ENCODE measurements around the gene DLGAP1.

Gene DLGAP1

DNA sequence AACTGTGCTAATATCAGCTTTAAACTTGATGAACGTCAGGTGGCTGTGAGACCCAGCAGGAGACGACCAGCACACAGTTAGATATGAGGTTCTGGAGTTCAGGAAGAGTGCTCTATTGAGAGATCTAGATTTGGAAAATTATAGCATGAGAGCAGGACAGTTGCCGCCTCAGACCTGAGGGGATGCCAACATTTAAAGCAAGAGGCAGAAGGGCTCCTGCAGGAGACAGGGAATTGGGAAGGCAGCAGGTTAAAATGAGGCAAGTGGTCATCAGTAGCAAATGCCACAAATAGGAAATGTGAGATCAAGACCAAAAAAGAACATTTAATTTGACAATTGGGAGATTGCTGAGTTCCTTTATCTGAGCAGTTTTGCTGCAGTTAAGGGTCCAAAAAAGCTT, 533.3 kb downstream of the DLGAP1 start:
- no peak for DNase-seq (ENCODE audit: low read depth)
- H3K4me3 ChIP-seq (ENCODE audit: low read depth, low read length): no peak overlapping the region
- TF ChIP-seq MAX (IDR thresholded peaks at IDR 0.05; ENCODE audit: low read depth, low read length): no peak
- TF ChIP-seq, protein P1, sequence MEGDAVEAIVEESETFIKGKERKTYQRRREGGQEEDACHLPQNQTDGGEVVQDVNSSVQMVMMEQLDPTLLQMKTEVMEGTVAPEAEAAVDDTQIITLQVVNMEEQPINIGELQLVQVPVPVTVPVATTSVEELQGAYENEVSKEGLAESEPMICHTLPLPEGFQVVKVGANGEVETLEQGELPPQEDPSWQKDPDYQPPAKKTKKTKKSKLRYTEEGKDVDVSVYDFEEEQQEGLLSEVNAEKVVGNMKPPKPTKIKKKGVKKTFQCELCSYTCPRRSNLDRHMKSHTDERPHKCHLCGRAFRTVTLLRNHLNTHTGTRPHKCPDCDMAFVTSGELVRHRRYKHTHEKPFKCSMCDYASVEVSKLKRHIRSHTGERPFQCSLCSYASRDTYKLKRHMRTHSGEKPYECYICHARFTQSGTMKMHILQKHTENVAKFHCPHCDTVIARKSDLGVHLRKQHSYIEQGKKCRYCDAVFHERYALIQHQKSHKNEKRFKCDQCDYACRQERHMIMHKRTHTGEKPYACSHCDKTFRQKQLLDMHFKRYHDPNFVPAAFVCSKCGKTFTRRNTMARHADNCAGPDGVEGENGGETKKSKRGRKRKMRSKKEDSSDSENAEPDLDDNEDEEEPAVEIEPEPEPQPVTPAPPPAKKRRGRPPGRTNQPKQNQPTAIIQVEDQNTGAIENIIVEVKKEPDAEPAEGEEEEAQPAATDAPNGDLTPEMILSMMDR (IDR thresholded peaks at IDR 0.05; ENCODE audit: low read depth, low read length): no peak
- TF ChIP-seq POLR2A (IDR thresholded peaks at IDR 0.05; ENCODE audit: extremely low read depth, insufficient read length): no peak

DNA sequence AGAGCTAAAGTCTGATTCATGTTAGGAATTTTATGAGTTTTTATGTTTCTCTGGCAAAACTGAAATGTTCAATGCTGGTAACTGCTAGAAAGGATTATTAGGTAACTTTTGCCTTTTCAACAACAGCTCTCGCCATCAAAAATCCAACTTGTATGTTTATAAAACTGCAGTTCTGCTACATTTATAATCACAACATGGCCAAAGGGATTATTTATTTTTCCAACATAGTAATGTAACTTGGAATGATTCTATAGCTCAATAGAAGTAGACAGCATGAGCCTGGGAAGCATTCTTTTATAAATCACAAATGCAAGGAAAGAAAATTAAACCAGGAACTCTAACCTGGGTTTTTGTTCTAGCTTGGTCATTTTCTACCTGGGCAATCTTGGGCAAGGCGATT, 534.3 kb downstream of the DLGAP1 start:
- TF ChIP-seq, protein P1 (IDR thresholded peaks at IDR 0.05; ENCODE audit: low read depth, low read length): no peak
- TF ChIP-seq MYC (IDR thresholded peaks at IDR 0.05; ENCODE audit: low read depth, low read length) (no peak), POLR2A (IDR thresholded peaks at IDR 0.05; ENCODE audit: extremely low read depth, insufficient read length) (no peak), MAX (IDR thresholded peaks at IDR 0.05; ENCODE audit: low read depth, low read length) (no peak)
- H3K4me3 ChIP-seq (ENCODE audit: low read depth, low read length): no peak overlapping the region
- no peak for DNase-seq (ENCODE audit: low read depth)

DNA sequence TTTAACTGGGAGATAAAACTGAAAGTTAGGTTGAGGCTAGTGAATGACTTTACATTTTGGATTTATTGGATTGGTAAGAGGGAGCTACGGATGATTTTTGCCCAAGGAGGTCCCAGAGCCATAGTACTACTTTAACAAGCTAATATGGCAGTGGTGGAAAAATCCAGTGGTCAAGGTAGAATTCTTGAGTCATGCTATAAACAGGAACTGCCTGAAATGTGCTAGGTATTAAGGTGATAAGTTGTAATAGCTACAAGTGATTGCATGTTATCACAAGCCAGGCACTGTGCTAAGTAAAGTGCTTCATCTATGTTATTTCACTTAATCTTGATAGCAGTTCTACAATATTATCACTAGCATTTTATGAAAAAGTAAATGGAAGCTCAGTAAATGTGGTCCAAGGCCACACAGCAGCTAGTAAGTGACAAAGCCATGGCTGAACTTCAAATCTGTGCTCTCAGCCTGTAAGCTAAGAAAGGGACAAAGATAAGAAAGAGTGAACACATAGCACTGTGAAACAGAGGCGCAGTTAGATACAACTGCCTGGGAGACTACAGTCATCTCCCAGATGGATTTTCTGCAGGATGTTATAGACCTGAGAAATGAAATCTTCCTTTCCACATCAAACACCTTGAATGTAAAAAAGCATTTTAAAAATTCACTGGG, 535.6 kb downstream of the DLGAP1 start:
- no peak for DNase-seq (ENCODE audit: low read depth)
- H3K4me3 ChIP-seq (ENCODE audit: low read depth, low read length): no peak overlapping the region
- TF ChIP-seq MYC (IDR thresholded peaks at IDR 0.05; ENCODE audit: low read depth, low read length): no peak

GRCh38 chr18:3916082-3916481, 539.0 kb downstream of the DLGAP1 start:
- H3K4me3 ChIP-seq (ENCODE audit: low read depth, low read length): no peak overlapping the region
- no peak for TF ChIP-seq POLR2A (IDR thresholded peaks at IDR 0.05; ENCODE audit: extremely low read depth, insufficient read length)
- TF ChIP-seq MAX (IDR thresholded peaks at IDR 0.05; ENCODE audit: low read depth, low read length): no peak
- TF ChIP-seq MYC (IDR thresholded peaks at IDR 0.05; ENCODE audit: low read depth, low read length): no peak
- TF ChIP-seq, protein P1 (IDR thresholded peaks at IDR 0.05; ENCODE audit: low read depth, low read length): no peak
- no peak for DNase-seq (ENCODE audit: low read depth)

- H3K4me3 ChIP-seq (ENCODE audit: low read depth, low read length): no peak overlapping the region
- DNase-seq (ENCODE audit: low read depth): no peak
- TF ChIP-seq POLR2A (IDR thresholded peaks at IDR 0.05; ENCODE audit: extremely low read depth, insufficient read length) (no peak), MYC (IDR thresholded peaks at IDR 0.05; ENCODE audit: low read depth, low read length) (no peak), MAX (IDR thresholded peaks at IDR 0.05; ENCODE audit: low read depth, low read length) (no peak)
- TF ChIP-seq, protein P1 (IDR thresholded peaks at IDR 0.05; ENCODE audit: low read depth, low read length): no peak
Observed at GRCh38 chr18:3914833-3915610, 540.1 kb downstream of the DLGAP1 start.

- no peak for DNase-seq (ENCODE audit: low read depth)
- no peak overlapping the region for H3K4me3 ChIP-seq (ENCODE audit: low read depth, low read length)
- TF ChIP-seq POLR2A (IDR thresholded peaks at IDR 0.05; ENCODE audit: extremely low read depth, insufficient read length) (no peak), MYC (IDR thresholded peaks at IDR 0.05; ENCODE audit: low read depth, low read length) (no peak), MAX (IDR thresholded peaks at IDR 0.05; ENCODE audit: low read depth, low read length) (no peak)
- TF ChIP-seq, protein P1 (IDR thresholded peaks at IDR 0.05; ENCODE audit: low read depth, low read length): no peak
Observed at GRCh38 chr18:3914109-3914508, 541.0 kb downstream of the DLGAP1 start.

Measured in NB4 (cell line).